Osteoblast (primary cell): ENCODE measurements around the gene KIAA1614. TPM values are rescaled to one million over a fixed set of nuclear protein-coding genes. Genes with fewer than 3 reads are reported as not detected.

Source experiments
- DNase-seq: peaks from one replicate; pipeline ENCODE4 v3.0.0; 2011; ENCODE audit warnings: low spot score, mixed read lengths; ENCODE audit not compliant: insufficient read length; ENCODE audit errors: missing footprints
- H2AFZ ChIP-seq: 2 replicates; pipeline ENCODE4 v1.6.0; 2011; ENCODE audit warnings: mild to moderate bottlenecking, low read length
- H3K27ac ChIP-seq: 2 replicates; pipeline ENCODE4 v1.5.1; 2011; ENCODE audit warnings: mild to moderate bottlenecking, low read depth, low read length, moderate library complexity
- H3K27me3 ChIP-seq: 2 replicates; pipeline ENCODE4 v1.6.0; 2012; ENCODE audit warnings: mild to moderate bottlenecking, control low read depth, inconsistent platforms, low read length, moderate library complexity; ENCODE audit not compliant: insufficient read depth
- H3K36me3 ChIP-seq: 2 replicates; pipeline ENCODE4 v1.5.1; 2011; ENCODE audit warnings: mild to moderate bottlenecking, low read length, control low read depth, moderate library complexity; ENCODE audit not compliant: insufficient read depth
- H3K4me1 ChIP-seq: 2 replicates; pipeline ENCODE4 v1.5.1; 2011; ENCODE audit warnings: mild to moderate bottlenecking, low read length, control low read depth, moderate library complexity; ENCODE audit not compliant: insufficient read depth
- H3K4me2 ChIP-seq: 2 replicates; pipeline ENCODE4 v1.6.0; 2011; ENCODE audit warnings: mild to moderate bottlenecking, low read length; ENCODE audit not compliant: insufficient read depth
- H3K4me3 ChIP-seq: fragments of 200-600 bp; sonication (generic); 3 replicates; pipeline ENCODE4 v1.5.1; 2012; ENCODE audit warnings: mild to moderate bottlenecking, low read length, inconsistent platforms; ENCODE audit not compliant: insufficient read depth
- H3K79me2 ChIP-seq: 2 replicates; pipeline ENCODE4 v1.6.0; 2012; ENCODE audit warnings: mild to moderate bottlenecking, low read length, control low read depth, inconsistent platforms; ENCODE audit not compliant: insufficient read depth
- H3K9me3 ChIP-seq: 2 replicates; pipeline ENCODE4 v1.5.1; 2011; ENCODE audit warnings: low read depth, low read length, control low read depth
- H4K20me1 ChIP-seq: 2 replicates; pipeline ENCODE4 v1.6.0; 2012; ENCODE audit warnings: mild to moderate bottlenecking, low read length, control low read depth; ENCODE audit not compliant: insufficient read depth
- total RNA-seq: library from RNA; depleted of rRNA; stranded (reverse); fragments of >200 nt; gene quantifications from 2 replicates; pipeline ENCODE4 v1.2.3, GENCODE V29; 2012
- TF ChIP-seq, protein P1 (sequence below): IDR thresholded peaks from 2 replicates; pipeline ENCODE4 v1.5.1; 2011; ENCODE audit warnings: mild to moderate bottlenecking, low read depth, low read length, moderate library complexity; ENCODE audit errors: extremely low read depth

Gene KIAA1614
- total RNA-seq, 1 donor, result 12.7 TPM

DNA sequence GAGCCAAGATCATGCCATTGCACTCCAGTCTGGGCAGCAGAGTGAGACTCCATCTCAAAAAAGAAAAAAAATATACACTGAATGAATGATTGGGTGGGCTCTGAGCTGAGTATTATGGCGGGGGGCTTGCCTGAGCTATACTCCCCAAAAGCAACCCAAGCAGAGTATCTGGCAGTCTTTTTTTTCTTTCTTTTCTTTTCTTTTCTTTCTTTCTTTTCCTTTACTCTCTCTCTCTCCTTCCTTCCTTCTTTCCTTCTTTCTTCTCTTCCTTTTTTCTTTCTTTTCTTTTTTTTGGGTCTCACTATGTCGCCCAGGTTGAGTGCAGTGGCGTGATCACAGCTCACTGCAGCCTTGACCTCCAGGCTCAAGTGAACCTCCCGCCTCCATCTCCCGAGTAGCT is 27.7 kb downstream of the KIAA1614 start:
- TF ChIP-seq, protein P1, sequence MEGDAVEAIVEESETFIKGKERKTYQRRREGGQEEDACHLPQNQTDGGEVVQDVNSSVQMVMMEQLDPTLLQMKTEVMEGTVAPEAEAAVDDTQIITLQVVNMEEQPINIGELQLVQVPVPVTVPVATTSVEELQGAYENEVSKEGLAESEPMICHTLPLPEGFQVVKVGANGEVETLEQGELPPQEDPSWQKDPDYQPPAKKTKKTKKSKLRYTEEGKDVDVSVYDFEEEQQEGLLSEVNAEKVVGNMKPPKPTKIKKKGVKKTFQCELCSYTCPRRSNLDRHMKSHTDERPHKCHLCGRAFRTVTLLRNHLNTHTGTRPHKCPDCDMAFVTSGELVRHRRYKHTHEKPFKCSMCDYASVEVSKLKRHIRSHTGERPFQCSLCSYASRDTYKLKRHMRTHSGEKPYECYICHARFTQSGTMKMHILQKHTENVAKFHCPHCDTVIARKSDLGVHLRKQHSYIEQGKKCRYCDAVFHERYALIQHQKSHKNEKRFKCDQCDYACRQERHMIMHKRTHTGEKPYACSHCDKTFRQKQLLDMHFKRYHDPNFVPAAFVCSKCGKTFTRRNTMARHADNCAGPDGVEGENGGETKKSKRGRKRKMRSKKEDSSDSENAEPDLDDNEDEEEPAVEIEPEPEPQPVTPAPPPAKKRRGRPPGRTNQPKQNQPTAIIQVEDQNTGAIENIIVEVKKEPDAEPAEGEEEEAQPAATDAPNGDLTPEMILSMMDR, result no peak
- H3K4me1 ChIP-seq, result no peaks in the 10 kb centered on the region

DNA sequence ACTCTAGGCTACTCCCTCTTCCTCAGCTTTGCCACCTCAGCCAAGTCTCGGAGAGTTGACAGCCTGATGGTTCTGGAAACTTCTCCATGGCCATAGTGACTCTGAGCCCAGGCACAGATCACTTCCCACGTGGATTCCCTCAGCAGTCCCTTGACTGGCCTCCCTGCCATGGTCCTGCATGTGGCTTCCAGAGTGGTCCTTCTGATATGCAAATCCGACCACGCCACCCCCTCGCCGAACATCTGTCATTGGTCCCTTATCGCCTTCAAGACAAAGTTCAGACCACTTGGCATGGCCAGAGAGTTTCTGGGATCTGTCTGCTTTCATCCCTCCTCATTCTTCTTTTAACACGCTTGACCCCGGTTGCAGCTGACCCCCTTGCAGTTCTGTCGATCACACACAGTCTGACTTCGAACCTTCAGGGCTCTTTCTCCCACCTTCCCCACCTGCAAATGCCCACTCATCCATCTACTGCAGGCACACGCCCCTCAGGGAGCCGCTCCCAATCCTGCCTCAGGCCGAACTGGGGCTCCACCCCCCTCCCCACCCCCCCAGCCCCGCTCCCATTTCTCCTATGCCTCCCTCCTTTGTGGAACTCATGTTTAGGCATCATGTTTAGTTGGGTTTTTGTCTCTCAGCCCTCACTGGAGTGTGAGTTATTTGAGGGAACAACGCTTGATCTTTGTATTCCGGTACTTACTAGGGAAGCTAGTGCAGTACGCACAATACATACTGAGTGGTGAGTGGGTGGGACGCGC is 29.0 kb downstream of the KIAA1614 start:
- Histone ChIP-seq H3K4me3 (no peak overlapping the region), H3K4me2 (no peak overlapping the region), H3K4me1 (no peaks in the 10 kb centered on the region), H2AFZ (no peak overlapping the region), H4K20me1 (no peaks in the 10 kb centered on the region), H3K27ac (no peak overlapping the region), H3K9me3 (no peaks in the 10 kb centered on the region), H3K36me3 (peaks cover 2% of the 10 kb centered on the region), H3K27me3 (no peaks in the 10 kb centered on the region), H3K79me2 (no peaks in the 10 kb centered on the region)
- TF ChIP-seq, protein P1, result no peak
- peak; percentile 80 for DNase-seq

More for the DNA sequence above, 27.7 kb downstream of the KIAA1614 start:
- Histone ChIP-seq H4K20me1 (no peaks in the 10 kb centered on the region), H3K9me3 (no peaks in the 10 kb centered on the region), H3K4me2 (no peak overlapping the region), H3K79me2 (no peaks in the 10 kb centered on the region), H3K27me3 (no peaks in the 10 kb centered on the region), H3K36me3 (peaks cover under 1% of the 10 kb centered on the region), H3K27ac (no peak overlapping the region), H3K4me3 (no peak overlapping the region), H2AFZ (no peak overlapping the region)
- DNase-seq, result no peak

GRCh38 chr1:180945151-180945550 is 32.5 kb downstream of the KIAA1614 start:
- H3K4me3 ChIP-seq, result no peak overlapping the region
- TF ChIP-seq, protein P1, result no peak
- H3K27ac ChIP-seq, result no peak overlapping the region
- peaks cover 17% of the 10 kb centered on the region for H3K36me3 ChIP-seq
- no peaks in the 10 kb centered on the region for H4K20me1 ChIP-seq
- H3K79me2 ChIP-seq, result no peaks in the 10 kb centered on the region
- H3K4me2 ChIP-seq, result no peak overlapping the region
- DNase-seq, result peak; percentile 79
- H3K27me3 ChIP-seq, result no peaks in the 10 kb centered on the region
- H3K4me1 ChIP-seq, result no peaks in the 10 kb centered on the region
- H3K9me3 ChIP-seq, result no peaks in the 10 kb centered on the region
- H2AFZ ChIP-seq, result no peak overlapping the region

- Histone ChIP-seq H3K9me3 (no peaks in the 10 kb centered on the region), H4K20me1 (no peaks in the 10 kb centered on the region), H3K4me3 (no peak overlapping the region), H3K27me3 (no peaks in the 10 kb centered on the region), H3K4me1 (no peaks in the 10 kb centered on the region), H3K79me2 (no peaks in the 10 kb centered on the region), H3K27ac (no peak overlapping the region), H2AFZ (no peak overlapping the region), H3K36me3 (peaks cover 17% of the 10 kb centered on the region), H3K4me2 (no peak overlapping the region)
- DNase-seq, result peak; percentile 81
- TF ChIP-seq, protein P1, result no peak
These were observed 32.9 kb downstream of the KIAA1614 start for GRCh38 chr1:180945551-180945950.
